Caco-2 (cell line): Measurements from ENCODE around the gene EPC2. TPM values are rescaled to one million over a fixed set of nuclear protein-coding genes. Genes with fewer than 3 reads are reported as not detected.

ENCODE experiments used
- BruUV-seq: library from RNA; stranded (reverse); fragments of 400-500 nt; replicated peaks from 2 replicates; lab custom pipeline; 2021; lab: Mats Ljungman, UMichigan
- CTCF ChIA-PET: fragments of 300-600 bp; sonication (Branson Sonifier 250); formaldehyde crosslinking; loops from one replicate; lab custom pipeline; 2022; ENCODE audit warnings: antibody characterized with exemption; lab: Charles Lee
- POLR2A ChIA-PET: fragments of 300-600 bp; sonication (Branson Sonifier 250); formaldehyde crosslinking; loops from one replicate; lab custom pipeline; 2022; ENCODE audit warnings: antibody characterized with exemption; lab: Charles Lee
- DNase-seq, 2 experiments: peaks; one replicate each; pipeline versions ENCODE4 v3.0.0 to v3.0.0-alpha.2; 2020 to 2022
- H3K27me3 ChIP-seq: replicated peaks from 2 replicates; pipeline ENCODE4 v1.6.0; 2011; ENCODE audit warnings: low read length; ENCODE audit not compliant: control insufficient read depth, insufficient read depth
- H3K36me3 ChIP-seq: 2 replicates; pipeline ENCODE4 v1.5.1; 2011; ENCODE audit warnings: low read length; ENCODE audit not compliant: control insufficient read depth, insufficient read depth
- H3K4me1 ChIP-seq: fragments of 250-450 bp; sonication (Bioruptor Pico); 2 replicates; pipeline ENCODE4 v1.5.1; 2020; ENCODE audit warnings: mild to moderate bottlenecking
- H3K4me3 ChIP-seq: 2 replicates; pipeline ENCODE4 v1.5.1; 2011; ENCODE audit warnings: low read depth, mild to moderate bottlenecking, control low read depth, low read length
- H3K9me3 ChIP-seq: fragments of 250-450 bp; sonication (Bioruptor Pico); 2 replicates; pipeline ENCODE4 v1.5.1; 2020; ENCODE audit warnings: mild to moderate bottlenecking, moderate library complexity
- H3K27ac Mint-ChIP-seq: one replicate; pipeline ENCODE4 v1.8.0; 2022; ENCODE audit warnings: mixed read lengths; ENCODE audit not compliant: unreplicated experiment
- H3K27me3 Mint-ChIP-seq: one replicate; pipeline ENCODE4 v1.8.0; 2022; ENCODE audit warnings: mixed read lengths; ENCODE audit not compliant: insufficient read depth, unreplicated experiment
- H3K36me3 Mint-ChIP-seq: one replicate; pipeline ENCODE4 v1.8.0; 2022; ENCODE audit warnings: mild to moderate bottlenecking, mixed read lengths; ENCODE audit not compliant: insufficient read depth, unreplicated experiment
- H3K4me1 Mint-ChIP-seq: one replicate; pipeline ENCODE4 v1.8.0; 2022; ENCODE audit warnings: low read depth, mixed read lengths; ENCODE audit not compliant: unreplicated experiment
- H3K4me3 Mint-ChIP-seq: one replicate; pipeline ENCODE4 v1.8.0; 2022; ENCODE audit warnings: mild to moderate bottlenecking, moderate library complexity, mixed read lengths; ENCODE audit not compliant: unreplicated experiment
- H3K9me3 Mint-ChIP-seq: one replicate; pipeline ENCODE4 v1.8.0; 2022; ENCODE audit warnings: mixed read lengths; ENCODE audit not compliant: unreplicated experiment
- intact Hi-C: fragments of 100-400 bp; cut with micrococcal nuclease; formaldehyde crosslinking; loops from one replicate; pipeline ENCODE4 v1.10.0; 2022; ENCODE audit not compliant: unreplicated experiment
- total RNA-seq: library from RNA; stranded (reverse); gene quantifications from 2 replicates; pipeline ENCODE4 v1.2.3, GENCODE V29; 2022
- TF ChIP-seq, protein P1 (sequence below), 2 experiments: fragments of 200-600 bp in 1 of 2; IDR thresholded peaks; 1 replicate in 1 of 2; 2 replicates in 1 of 2; pipeline versions ENCODE4 v1.5.1 to v1.8.0; 2011 to 2022; ENCODE audit warnings: antibody characterized with exemption in 1 of 2, control low read depth in 1 of 2, inconsistent platforms in 1 of 2, low read depth in 1 of 2, low read length in 1 of 2, mild to moderate bottlenecking in 1 of 2, moderate library complexity in 1 of 2; ENCODE audit not compliant: insufficient read depth in 1 of 2, severe bottlenecking in 1 of 2, unreplicated experiment in 1 of 2

Gene EPC2
- total RNA-seq, 1 experiment from 2014 or later: 32.0 TPM

DNA sequence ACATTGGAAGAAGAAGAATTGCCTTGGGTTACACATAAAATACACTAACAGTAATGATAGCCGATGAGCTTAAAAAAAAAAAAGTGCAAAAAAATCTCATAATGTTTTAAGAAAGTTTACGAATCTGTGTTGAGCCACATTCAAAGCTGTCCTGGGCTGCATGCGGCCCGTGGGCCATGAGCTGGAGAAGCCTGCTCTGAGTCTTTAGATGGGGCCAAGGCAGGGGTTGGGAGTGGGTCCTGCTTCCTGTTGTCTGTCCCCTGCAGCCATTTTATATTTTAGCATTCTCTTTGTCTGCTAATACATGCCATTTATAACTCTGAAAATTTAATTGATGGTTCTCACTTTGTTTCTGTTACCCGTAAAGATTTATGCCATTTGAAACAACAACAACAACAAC is 93.2 kb downstream of the EPC2 start:
- no peaks in the 10 kb centered on the region for H3K9me3 ChIP-seq
- TF ChIP-seq, protein P1, sequence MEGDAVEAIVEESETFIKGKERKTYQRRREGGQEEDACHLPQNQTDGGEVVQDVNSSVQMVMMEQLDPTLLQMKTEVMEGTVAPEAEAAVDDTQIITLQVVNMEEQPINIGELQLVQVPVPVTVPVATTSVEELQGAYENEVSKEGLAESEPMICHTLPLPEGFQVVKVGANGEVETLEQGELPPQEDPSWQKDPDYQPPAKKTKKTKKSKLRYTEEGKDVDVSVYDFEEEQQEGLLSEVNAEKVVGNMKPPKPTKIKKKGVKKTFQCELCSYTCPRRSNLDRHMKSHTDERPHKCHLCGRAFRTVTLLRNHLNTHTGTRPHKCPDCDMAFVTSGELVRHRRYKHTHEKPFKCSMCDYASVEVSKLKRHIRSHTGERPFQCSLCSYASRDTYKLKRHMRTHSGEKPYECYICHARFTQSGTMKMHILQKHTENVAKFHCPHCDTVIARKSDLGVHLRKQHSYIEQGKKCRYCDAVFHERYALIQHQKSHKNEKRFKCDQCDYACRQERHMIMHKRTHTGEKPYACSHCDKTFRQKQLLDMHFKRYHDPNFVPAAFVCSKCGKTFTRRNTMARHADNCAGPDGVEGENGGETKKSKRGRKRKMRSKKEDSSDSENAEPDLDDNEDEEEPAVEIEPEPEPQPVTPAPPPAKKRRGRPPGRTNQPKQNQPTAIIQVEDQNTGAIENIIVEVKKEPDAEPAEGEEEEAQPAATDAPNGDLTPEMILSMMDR (IDR thresholded peaks at IDR 0.05; ENCODE audit: insufficient read depth in 1 of 2, low read depth in 1 of 2, low read length in 1 of 2, severe bottlenecking in 1 of 2, unreplicated experiment in 1 of 2): no peak
- DNase-seq: no peak
- peaks cover 23% of the 10 kb centered on the region for H3K4me1 Mint-ChIP-seq
- H3K27me3 ChIP-seq: no peaks in the 10 kb centered on the region
- no peaks in the 10 kb centered on the region for H3K36me3 Mint-ChIP-seq
- no peaks in the 10 kb centered on the region for H3K9me3 Mint-ChIP-seq
- H3K4me3 ChIP-seq: no peak overlapping the region
- H3K27ac Mint-ChIP-seq: no peak overlapping the region
- BruUV-seq: no TSS peak
- H3K27me3 Mint-ChIP-seq: no peaks in the 10 kb centered on the region
- no peaks in the 10 kb centered on the region for H3K36me3 ChIP-seq
- H3K4me1 ChIP-seq: no peaks in the 10 kb centered on the region
- no peak overlapping the region for H3K4me3 Mint-ChIP-seq
- ChIA-PET CTCF (no interaction called here), POLR2A (interaction anchor here (0.6 kb wide), 1 partner anchor 729 kb away, joined by 3 read pairs; no protein-coding TSS in a partner anchor)
- intact Hi-C loops: no loop called here

DNA sequence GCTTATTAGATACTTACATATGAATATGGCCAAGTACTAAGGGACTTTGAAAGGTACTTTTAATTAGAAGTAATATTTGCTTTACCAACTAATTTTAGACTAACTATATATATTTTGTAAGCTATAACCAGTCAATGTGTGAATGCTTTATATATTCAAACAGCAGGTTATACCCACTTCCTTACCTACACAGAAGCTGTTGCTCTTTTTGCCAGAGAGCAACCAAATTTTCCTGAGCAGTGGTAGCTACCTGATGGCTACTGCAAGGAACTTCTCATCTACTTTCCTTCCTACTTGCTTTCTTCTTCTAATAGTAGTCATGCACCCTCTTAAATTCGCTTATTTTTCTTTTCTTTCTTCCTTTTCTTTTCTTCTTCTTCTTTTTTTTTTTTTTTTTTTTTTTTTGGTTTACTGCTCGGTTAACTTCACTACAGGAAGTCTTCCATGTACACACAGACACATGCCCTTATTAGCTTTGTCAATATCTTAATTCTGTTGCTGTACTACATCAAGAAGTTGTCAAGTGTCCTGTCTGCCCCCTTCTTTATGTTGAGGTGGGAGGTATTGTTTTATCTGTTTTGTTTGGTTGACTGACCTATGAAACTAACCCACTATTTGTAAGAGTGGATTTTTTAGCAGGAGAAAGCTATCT is 95.0 kb downstream of the EPC2 start:
- H3K36me3 ChIP-seq: no peaks in the 10 kb centered on the region
- no peaks in the 10 kb centered on the region for H3K9me3 Mint-ChIP-seq
- no TSS peak for BruUV-seq
- no peaks in the 10 kb centered on the region for H3K36me3 Mint-ChIP-seq
- intact Hi-C loops: no loop called here
- CTCF ChIA-PET: interaction anchor here (0.5 to 0.7 kb wide), 2 partner anchors 20 to 102 kb away, joined by 3 to 6 read pairs; no protein-coding TSS in a partner anchor
- H3K4me3 Mint-ChIP-seq: no peak overlapping the region
- H3K9me3 ChIP-seq: no peaks in the 10 kb centered on the region
- no peak for DNase-seq
- H3K27me3 Mint-ChIP-seq: no peaks in the 10 kb centered on the region
- no peaks in the 10 kb centered on the region for H3K27me3 ChIP-seq
- peaks cover 23% of the 10 kb centered on the region for H3K4me1 Mint-ChIP-seq
- H3K27ac Mint-ChIP-seq: no peak overlapping the region
- TF ChIP-seq, protein P1 (IDR thresholded peaks at IDR 0.05; ENCODE audit: insufficient read depth in 1 of 2, low read depth in 1 of 2, low read length in 1 of 2, severe bottlenecking in 1 of 2, unreplicated experiment in 1 of 2): no peak
- POLR2A ChIA-PET: no interaction called here
- no peaks in the 10 kb centered on the region for H3K4me1 ChIP-seq
- no peak overlapping the region for H3K4me3 ChIP-seq

- no peak overlapping the region for H3K27ac Mint-ChIP-seq
- no peaks in the 10 kb centered on the region for H3K9me3 ChIP-seq
- H3K36me3 Mint-ChIP-seq: no peaks in the 10 kb centered on the region
- peaks cover 22% of the 10 kb centered on the region for H3K4me1 ChIP-seq
- no peak overlapping the region for H3K4me3 Mint-ChIP-seq
- H3K36me3 ChIP-seq: no peaks in the 10 kb centered on the region
- H3K4me1 Mint-ChIP-seq: peaks cover 40% of the 10 kb centered on the region
- H3K27me3 ChIP-seq: no peaks in the 10 kb centered on the region
- DNase-seq: no peak
- CTCF ChIA-PET: no interaction called here
- no peak overlapping the region for H3K4me3 ChIP-seq
- TF ChIP-seq, protein P1 (IDR thresholded peaks at IDR 0.05; ENCODE audit: insufficient read depth in 1 of 2, low read depth in 1 of 2, low read length in 1 of 2, severe bottlenecking in 1 of 2, unreplicated experiment in 1 of 2): no peak
- POLR2A ChIA-PET: no interaction called here
- intact Hi-C loops: no loop called here
- H3K9me3 Mint-ChIP-seq: no peaks in the 10 kb centered on the region
- no TSS peak for BruUV-seq
- H3K27me3 Mint-ChIP-seq: no peaks in the 10 kb centered on the region
These were observed 97.8 kb downstream of the EPC2 start for GRCh38 chr2:148742373-148742772.
